ENCODE results near the gene COPG2. TPM values are rescaled to one million over a fixed set of nuclear protein-coding genes. Genes with fewer than 3 reads are reported as not detected.
"Not testable (repeated sequence)": the region's sequence is repeated elsewhere in the genome, so short reads cannot be mapped to it uniquely, and the experiment has no call there.

Gene COPG2
- total and polyA plus RNA-seq, 9 donors: 23.8 to 64.1 (median 42.3) TPM

GRCh38 chr7:130513447-130513846 is 155.1 kb downstream of the COPG2 start:
- no peaks in the 10 kb centered on the region for H3K4me1 ChIP-seq (ENCODE audit: insufficient read depth)
- no peak for DNase-seq
- no peak overlapping the region for H3K27ac ChIP-seq
- no peaks in the 10 kb centered on the region for H3K27me3 ChIP-seq
- intact Hi-C loops (cut with DNase I): no loop called here
- H3K9me3 ChIP-seq: no peaks in the 10 kb centered on the region
- H3K36me3 ChIP-seq: no peaks in the 10 kb centered on the region
- TF ChIP-seq, protein P1, sequence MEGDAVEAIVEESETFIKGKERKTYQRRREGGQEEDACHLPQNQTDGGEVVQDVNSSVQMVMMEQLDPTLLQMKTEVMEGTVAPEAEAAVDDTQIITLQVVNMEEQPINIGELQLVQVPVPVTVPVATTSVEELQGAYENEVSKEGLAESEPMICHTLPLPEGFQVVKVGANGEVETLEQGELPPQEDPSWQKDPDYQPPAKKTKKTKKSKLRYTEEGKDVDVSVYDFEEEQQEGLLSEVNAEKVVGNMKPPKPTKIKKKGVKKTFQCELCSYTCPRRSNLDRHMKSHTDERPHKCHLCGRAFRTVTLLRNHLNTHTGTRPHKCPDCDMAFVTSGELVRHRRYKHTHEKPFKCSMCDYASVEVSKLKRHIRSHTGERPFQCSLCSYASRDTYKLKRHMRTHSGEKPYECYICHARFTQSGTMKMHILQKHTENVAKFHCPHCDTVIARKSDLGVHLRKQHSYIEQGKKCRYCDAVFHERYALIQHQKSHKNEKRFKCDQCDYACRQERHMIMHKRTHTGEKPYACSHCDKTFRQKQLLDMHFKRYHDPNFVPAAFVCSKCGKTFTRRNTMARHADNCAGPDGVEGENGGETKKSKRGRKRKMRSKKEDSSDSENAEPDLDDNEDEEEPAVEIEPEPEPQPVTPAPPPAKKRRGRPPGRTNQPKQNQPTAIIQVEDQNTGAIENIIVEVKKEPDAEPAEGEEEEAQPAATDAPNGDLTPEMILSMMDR (IDR thresholded peaks at IDR 0.05): no peak
- TF ChIP-seq POLR2A (IDR thresholded peaks at IDR 0.05) (no peak), EP300 (IDR thresholded peaks at IDR 0.05) (no peak)
- WGBS, 3 donors: 91 to 97% (median 95%) methylated on average over 1 of the region's 1 CpG
- H3K4me3 ChIP-seq: no peak overlapping the region

DNA sequence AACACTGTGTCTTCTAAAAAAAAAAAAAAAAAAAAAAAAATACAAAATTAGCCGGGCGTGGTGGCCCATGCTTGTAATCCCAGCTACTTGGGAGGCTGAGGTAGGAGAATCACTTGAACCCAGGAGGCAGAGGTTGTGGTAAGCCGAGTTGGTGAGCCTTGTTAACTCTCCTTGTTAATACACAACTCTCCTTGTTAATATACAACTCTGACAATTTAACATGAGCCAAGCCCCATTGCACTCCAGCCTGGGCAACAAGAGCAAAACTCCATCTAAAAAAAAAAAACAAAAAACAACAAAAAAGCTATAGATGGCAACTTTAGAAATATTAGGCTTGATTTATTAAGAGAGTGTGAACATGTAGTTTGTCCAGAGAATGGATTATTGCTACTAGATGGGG is 156.5 kb downstream of the COPG2 start:
- H3K27me3 ChIP-seq; H3K36me3 ChIP-seq; DNase-seq; H3K9me3 ChIP-seq; H3K4me3 ChIP-seq; intact Hi-C loops (cut with DNase I); H3K27ac ChIP-seq; H3K4me1 ChIP-seq (ENCODE audit: insufficient read depth): not testable (repeated sequence)
- 95 to 98% (median 96%) methylated on average over 3 of the region's 3 CpGs for WGBS, 3 donors

DNA sequence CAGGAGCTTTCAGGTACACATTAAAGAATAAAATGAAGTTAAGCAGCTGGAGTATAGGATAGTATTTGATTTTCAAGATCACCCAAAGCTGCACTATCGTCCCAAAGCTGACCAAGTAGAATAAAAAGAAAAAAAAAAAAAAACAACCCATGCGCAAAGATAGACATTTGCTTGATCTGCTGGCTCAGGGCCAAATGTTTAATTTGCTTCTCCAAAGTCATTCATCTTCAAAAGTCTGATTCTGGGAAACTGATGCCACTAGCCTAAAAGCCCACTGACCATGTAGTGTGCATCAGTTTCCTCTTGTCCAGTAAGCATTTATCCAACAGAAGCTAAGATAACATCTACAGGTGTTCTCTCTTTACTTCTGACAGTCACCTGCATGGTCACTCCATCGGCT is 162.2 kb downstream of the COPG2 start:
- TF ChIP-seq EP300 (IDR thresholded peaks at IDR 0.05): no peak
- TF ChIP-seq, protein P1 (IDR thresholded peaks at IDR 0.05): no peak
- TF ChIP-seq POLR2A (IDR thresholded peaks at IDR 0.05): no peak
- Histone ChIP-seq H3K9me3 (no peaks in the 10 kb centered on the region), H3K4me1 (ENCODE audit: insufficient read depth) (no peaks in the 10 kb centered on the region), H3K27ac (no peak overlapping the region), H3K36me3 (no peaks in the 10 kb centered on the region), H3K27me3 (no peaks in the 10 kb centered on the region), H3K4me3 (no peak overlapping the region)
- intact Hi-C loops (cut with DNase I): no loop called here
- 94 to 97% (median 95%) methylated on average over 3 of the region's 3 CpGs for whole genome bisulfite sequencing, 3 donors
- no peak for DNase-seq

DNA sequence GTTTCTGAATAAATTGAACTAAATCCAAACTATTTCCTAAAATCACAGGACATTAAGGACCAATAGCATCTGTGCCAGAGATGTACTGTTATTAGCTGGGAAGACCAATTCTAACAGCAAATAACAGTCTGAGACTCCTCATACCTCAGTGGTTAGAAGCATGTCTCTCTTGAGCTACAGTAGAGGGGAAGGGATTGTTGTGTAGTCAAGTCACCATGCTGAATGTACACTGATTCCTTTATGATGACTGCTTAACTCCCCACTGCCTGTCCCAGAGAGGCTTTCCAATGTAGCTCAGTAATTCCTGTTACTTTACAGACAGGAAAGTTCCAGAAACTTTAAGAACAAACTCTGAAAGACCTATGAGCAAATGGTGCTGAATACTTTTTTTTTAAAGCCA is 162.8 kb downstream of the COPG2 start:
- intact Hi-C loops (cut with DNase I): no loop called here
- TF ChIP-seq EP300 (IDR thresholded peaks at IDR 0.05) (no peak), POLR2A (IDR thresholded peaks at IDR 0.05) (no peak)
- TF ChIP-seq, protein P1 (IDR thresholded peaks at IDR 0.05): no peak
- H3K36me3 ChIP-seq: no peaks in the 10 kb centered on the region

DNA sequence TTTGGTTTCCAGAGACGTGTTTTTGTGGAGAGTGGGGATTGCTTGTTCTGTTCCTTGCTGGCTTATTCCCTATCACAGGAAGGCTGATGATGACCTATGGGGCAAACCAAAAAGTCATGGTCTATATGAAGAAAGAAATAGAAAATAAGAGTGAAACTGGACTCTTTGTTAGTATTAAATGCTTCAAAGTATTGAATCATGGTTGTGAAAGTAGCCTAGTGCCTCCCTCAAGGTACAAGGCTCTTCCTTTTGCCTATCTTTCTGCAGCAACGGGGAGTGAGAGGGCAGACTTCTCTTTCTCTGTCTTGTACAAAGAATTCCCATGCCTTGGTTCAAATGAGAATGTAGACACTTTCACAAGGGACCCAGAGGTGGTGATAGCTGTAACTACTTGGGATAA is 167.6 kb downstream of the COPG2 start:
- WGBS, 3 donors: 40 to 85% (median 85%) methylated on average over 2 of the region's 2 CpGs
- Histone ChIP-seq H3K36me3 (no peaks in the 10 kb centered on the region), H3K27me3 (no peaks in the 10 kb centered on the region), H3K4me1 (ENCODE audit: insufficient read depth) (no peaks in the 10 kb centered on the region), H3K9me3 (no peaks in the 10 kb centered on the region), H3K27ac (no peak overlapping the region), H3K4me3 (no peak overlapping the region)
- intact Hi-C loops (cut with DNase I): no loop called here
- no peak for TF ChIP-seq EP300 (IDR thresholded peaks at IDR 0.05)
- TF ChIP-seq POLR2A (IDR thresholded peaks at IDR 0.05): no peak
- TF ChIP-seq, protein P1 (IDR thresholded peaks at IDR 0.05): no peak
- no peak for DNase-seq

More for the DNA sequence above, 162.8 kb downstream of the COPG2 start:
- H3K27me3 ChIP-seq: no peaks in the 10 kb centered on the region
- H3K4me3 ChIP-seq: no peak overlapping the region
- H3K4me1 ChIP-seq (ENCODE audit: insufficient read depth): no peaks in the 10 kb centered on the region
- no peak for DNase-seq
- no peaks in the 10 kb centered on the region for H3K9me3 ChIP-seq
- H3K27ac ChIP-seq: no peak overlapping the region
